Lower lobe of right lung (tissue), 2 donors: Measurements from ENCODE around the gene SLC26A9. TPM values are rescaled to one million over a fixed set of nuclear protein-coding genes. Genes with fewer than 3 reads are reported as not detected.

Experiments used
- ATAC-seq, 2 donors: fragments of 200-7000 bp; cut with Tn5 transposase; one replicate each; pipeline ENCODE4 v1.9.1; 2020 to 2022; ENCODE audit warnings: mild to moderate bottlenecking in 2 of 2, moderate library complexity in 2 of 2
- DNase-seq: peaks from one replicate; pipeline ENCODE4 v3.0.0-alpha.2; 2020
- H3K27ac ChIP-seq: fragments of 200-600 bp; one replicate; pipeline ENCODE4 v1.8.0; 2022
- H3K27me3 ChIP-seq: fragments of 200-600 bp; one replicate; pipeline ENCODE4 v1.8.0; 2022; ENCODE audit warnings: low read depth
- H3K36me3 ChIP-seq: fragments of 200-600 bp; one replicate; pipeline ENCODE4 v1.8.0; 2022; ENCODE audit warnings: mild to moderate bottlenecking
- H3K4me1 ChIP-seq: fragments of 200-600 bp; one replicate; pipeline ENCODE4 v1.8.0; 2022
- H3K4me3 ChIP-seq: fragments of 200-600 bp; one replicate; pipeline ENCODE4 v1.8.0; 2022; ENCODE audit warnings: mild to moderate bottlenecking
- H3K9me3 ChIP-seq: fragments of 200-600 bp; one replicate; pipeline ENCODE4 v1.8.0; 2022
- intact Hi-C: fragments of 100-400 bp; cut with DNase I; formaldehyde crosslinking; loops from one replicate; pipeline ENCODE4 v1.11.0; 2022
- total RNA-seq: library from RNA; stranded (reverse); fragmentation: NEBNext Ultra II Directional; extraction: Animal tissue kit (Norgen Biotek cat#: 25700); gene quantifications from one replicate; pipeline ENCODE4 v1.2.1, GENCODE V29; 2021
- TF ChIP-seq, protein P1 (sequence below): fragments of 200-600 bp; IDR thresholded peaks from one replicate; pipeline ENCODE4 v1.8.0; 2022; ENCODE audit warnings: antibody characterized with exemption, mild to moderate bottlenecking
- donor health status: DM: no; HTN: yes; CAD: no; lungs with severe emphysema.

Gene SLC26A9
- total RNA-seq, 1 donor from 2014 or later = 18.2 TPM

DNA sequence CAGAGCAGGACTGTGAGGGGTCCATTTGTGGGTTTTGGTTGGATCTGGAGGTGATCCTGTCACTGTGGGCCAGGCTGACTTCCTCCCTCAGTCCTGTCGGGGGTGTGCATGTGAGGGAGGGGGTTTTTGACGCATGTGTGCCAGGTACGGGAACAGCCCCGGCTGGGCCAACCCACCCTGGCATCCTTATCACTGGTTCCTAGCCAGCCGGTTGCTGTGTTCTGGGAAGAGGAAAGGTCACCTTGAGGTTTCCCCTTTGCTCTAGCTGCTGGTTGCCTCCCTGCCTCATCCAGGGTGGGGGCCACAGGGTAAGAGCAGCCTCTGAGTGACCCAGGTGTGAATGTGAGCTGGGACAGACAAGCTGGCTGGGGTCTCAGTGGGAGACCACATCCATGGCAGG, 2.5 kb downstream of the SLC26A9 start:
- TF ChIP-seq, protein P1, sequence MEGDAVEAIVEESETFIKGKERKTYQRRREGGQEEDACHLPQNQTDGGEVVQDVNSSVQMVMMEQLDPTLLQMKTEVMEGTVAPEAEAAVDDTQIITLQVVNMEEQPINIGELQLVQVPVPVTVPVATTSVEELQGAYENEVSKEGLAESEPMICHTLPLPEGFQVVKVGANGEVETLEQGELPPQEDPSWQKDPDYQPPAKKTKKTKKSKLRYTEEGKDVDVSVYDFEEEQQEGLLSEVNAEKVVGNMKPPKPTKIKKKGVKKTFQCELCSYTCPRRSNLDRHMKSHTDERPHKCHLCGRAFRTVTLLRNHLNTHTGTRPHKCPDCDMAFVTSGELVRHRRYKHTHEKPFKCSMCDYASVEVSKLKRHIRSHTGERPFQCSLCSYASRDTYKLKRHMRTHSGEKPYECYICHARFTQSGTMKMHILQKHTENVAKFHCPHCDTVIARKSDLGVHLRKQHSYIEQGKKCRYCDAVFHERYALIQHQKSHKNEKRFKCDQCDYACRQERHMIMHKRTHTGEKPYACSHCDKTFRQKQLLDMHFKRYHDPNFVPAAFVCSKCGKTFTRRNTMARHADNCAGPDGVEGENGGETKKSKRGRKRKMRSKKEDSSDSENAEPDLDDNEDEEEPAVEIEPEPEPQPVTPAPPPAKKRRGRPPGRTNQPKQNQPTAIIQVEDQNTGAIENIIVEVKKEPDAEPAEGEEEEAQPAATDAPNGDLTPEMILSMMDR = no peak
- intact Hi-C loops = no loop called here
- DNase-seq = no peak
- Histone ChIP-seq H3K9me3 (no peaks in the 10 kb centered on the region), H3K4me3 (no peak overlapping the region), H3K27ac (no peak overlapping the region), H3K4me1 (no peaks in the 10 kb centered on the region), H3K36me3 (no peaks in the 10 kb centered on the region), H3K27me3 (peaks cover 5% of the 10 kb centered on the region)
- ATAC-seq = peak in 1 of 2 donors; percentile 1

DNA sequence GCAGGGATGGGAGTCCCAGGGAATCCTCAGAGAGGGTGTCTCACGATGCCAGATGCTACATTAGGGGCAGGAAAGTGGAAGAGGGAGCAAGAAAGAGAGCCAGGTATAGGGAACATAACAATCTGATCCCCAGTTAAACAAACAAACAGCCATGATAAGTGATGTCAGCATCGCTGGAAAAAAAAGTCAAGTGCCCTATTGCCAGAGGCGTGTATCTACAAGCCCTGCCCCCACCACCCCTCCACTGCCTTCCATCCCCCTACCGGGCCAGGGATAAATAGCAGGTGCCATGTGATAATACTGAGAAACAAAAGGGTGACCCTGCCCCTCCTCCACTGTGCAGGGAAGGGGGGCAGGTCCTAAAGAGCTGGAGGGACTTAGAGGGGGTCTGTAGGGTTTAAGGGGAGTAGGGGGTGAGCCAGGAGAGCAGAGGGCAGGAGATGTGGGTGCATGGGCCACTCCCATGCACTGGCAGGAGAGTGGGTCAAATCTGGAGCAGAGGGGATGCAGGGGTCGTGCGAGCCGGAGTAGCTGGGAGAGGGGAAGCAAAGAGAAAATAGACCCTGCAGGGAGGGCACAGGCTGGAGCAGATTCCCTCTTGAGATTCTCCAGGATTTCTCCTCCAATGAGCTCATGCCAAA, 3.4 kb downstream of the SLC26A9 start:
- Histone ChIP-seq H3K4me1 (peaks cover 5% of the 10 kb centered on the region), H3K9me3 (no peaks in the 10 kb centered on the region), H3K27ac (no peak overlapping the region), H3K4me3 (no peak overlapping the region), H3K36me3 (no peaks in the 10 kb centered on the region), H3K27me3 (peaks cover 5% of the 10 kb centered on the region)
- intact Hi-C loops = no loop called here
- DNase-seq = peak; percentile 64
- TF ChIP-seq, protein P1 = peak; percentile 15
- ATAC-seq = peak; percentile 40 to 61

DNA sequence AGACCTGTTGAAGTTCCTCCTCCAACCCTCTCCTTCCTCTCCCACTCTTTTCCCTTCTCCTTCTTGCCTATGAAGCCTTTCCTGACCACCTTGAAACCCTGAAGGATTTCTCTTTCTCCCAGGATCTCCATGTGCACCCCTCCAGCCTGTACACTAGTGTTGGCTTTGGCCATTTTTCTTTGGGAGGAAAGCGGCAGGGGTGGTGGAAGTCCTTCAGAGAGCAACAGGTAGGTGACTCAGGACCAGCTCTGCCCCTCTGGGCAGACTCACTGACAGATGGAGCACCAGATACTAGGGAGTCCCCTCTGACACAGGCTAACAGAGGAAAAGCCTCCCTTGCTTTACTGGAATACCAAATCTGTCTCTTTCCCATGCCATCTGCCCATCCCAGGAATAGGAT, 4.6 kb downstream of the SLC26A9 start:
- no peaks in the 10 kb centered on the region for H3K9me3 ChIP-seq
- no peak overlapping the region for H3K27ac ChIP-seq
- DNase-seq (no peak), ATAC-seq (no peak)
- TF ChIP-seq, protein P1 = no peak
- H3K36me3 ChIP-seq = no peaks in the 10 kb centered on the region
- intact Hi-C loops = no loop called here
- H3K4me1 ChIP-seq = peaks cover 5% of the 10 kb centered on the region
- H3K4me3 ChIP-seq = no peak overlapping the region
- H3K27me3 ChIP-seq = peaks cover 5% of the 10 kb centered on the region

DNA sequence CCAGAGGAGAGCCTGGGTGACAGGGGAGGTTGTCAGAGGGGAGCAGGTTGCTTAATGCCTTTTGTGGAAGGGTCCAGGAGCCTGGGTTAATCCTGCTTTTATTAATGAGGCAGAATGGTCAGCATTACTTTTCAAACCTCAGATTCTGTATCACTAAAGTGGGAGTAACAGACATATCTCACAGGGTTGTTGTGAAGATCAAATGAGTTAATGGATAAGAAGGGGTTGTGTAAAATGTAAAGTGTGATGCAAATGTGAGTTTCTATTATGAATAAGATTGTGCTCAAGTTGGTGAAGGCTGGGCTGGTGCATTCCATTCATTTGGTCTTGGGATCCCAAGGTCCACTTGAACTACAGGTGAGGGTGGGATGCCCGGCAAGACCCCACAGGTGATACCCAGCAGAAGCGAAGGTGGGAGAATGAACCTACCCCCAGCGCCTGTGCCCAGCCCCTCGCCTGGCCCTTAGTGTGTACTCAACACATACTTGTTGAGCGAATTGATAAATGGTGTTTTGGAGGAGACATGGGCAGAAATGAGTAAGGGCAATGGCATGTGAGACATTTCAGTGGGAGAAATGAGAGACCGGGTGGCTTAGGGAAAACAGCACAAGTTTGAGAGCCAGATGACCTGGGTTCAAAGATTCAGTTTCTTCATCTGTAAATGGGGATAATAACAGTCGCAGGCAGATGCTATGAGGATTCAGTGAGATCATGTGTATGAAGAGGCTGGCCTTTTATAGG, 6.2 kb downstream of the SLC26A9 start:
- intact Hi-C loops = no loop called here
- TF ChIP-seq, protein P1 = no peak
- H3K9me3 ChIP-seq = no peaks in the 10 kb centered on the region
- no peaks in the 10 kb centered on the region for H3K36me3 ChIP-seq
- no peak overlapping the region for H3K4me3 ChIP-seq
- peak overlapping the region; percentile 78 for H3K27ac ChIP-seq
- H3K27me3 ChIP-seq = no peaks in the 10 kb centered on the region
- no peak for DNase-seq
- H3K4me1 ChIP-seq = peaks cover 5% of the 10 kb centered on the region
- no peak for ATAC-seq

DNA sequence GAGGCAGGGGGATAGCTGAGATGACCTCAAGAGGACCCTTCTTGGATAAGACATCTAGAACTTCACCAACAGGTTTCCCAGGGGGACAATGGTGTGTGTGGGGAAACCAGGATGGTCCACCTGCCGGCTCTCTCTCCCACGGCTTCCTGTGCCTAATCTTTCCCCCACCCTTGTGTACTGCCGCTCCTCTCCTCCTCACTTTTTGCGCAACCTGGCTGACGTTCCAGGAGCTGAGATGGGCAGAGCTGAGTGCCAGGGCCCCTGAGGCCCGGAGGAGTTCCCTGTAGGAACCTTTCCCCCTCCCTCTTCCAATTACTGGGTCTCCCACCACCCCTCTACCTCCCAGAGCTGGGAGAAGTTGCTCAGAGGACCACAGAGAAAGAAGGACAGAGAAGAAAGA, 6.9 kb downstream of the SLC26A9 start:
- no peaks in the 10 kb centered on the region for H3K27me3 ChIP-seq
- H3K27ac ChIP-seq = peak overlapping the region; percentile 78
- H3K4me1 ChIP-seq = peaks cover 5% of the 10 kb centered on the region
- no peaks in the 10 kb centered on the region for H3K36me3 ChIP-seq
- peak; percentile 60 to 68 for ATAC-seq
- H3K4me3 ChIP-seq = no peak overlapping the region
- intact Hi-C loops = no loop called here
- no peaks in the 10 kb centered on the region for H3K9me3 ChIP-seq
- DNase-seq = peak; percentile 80
- TF ChIP-seq, protein P1 = no peak
